Lung (tissue), 12 donors: ENCODE data around the gene DLG2. TPM values are rescaled to one million over a fixed set of nuclear protein-coding genes. Genes with fewer than 3 reads are reported as not detected.

Experiments
- ATAC-seq: fragments of 200-7000 bp; cut with Tn5 transposase; one replicate; pipeline ENCODE4 v1.9.1; 2020; ENCODE audit warnings: moderate number of reproducible peaks; ENCODE audit not compliant: insufficient read depth, low FRiP score
- DNase-seq, 3 donors: peaks; one replicate each; pipeline ENCODE4 v3.0.0-alpha.2; 2013 to 2017
- H3K27ac ChIP-seq, 2 donors: one replicate each; pipeline ENCODE4 v1.5.1; 2013; ENCODE audit warnings: mild to moderate bottlenecking in 2 of 2, moderate library complexity in 2 of 2, control low read depth in 1 of 2, inconsistent platforms in 1 of 2, low read depth in 1 of 2, low read length in 1 of 2
- H3K27me3 ChIP-seq, 3 donors: one replicate each; pipeline ENCODE4 v1.5.1; 2013; ENCODE audit warnings: low read length in 2 of 3; ENCODE audit not compliant: control insufficient read depth in 3 of 3, insufficient read depth in 3 of 3
- H3K36me3 ChIP-seq, 4 donors: one replicate each; pipeline ENCODE4 v1.5.1; 2013; ENCODE audit warnings: low read length in 4 of 4, mild to moderate bottlenecking in 1 of 4, moderate library complexity in 1 of 4; ENCODE audit not compliant: control insufficient read depth in 4 of 4, insufficient read depth in 4 of 4
- H3K4me1 ChIP-seq, 5 donors: one replicate each; pipeline ENCODE4 v1.5.1; 2013; ENCODE audit warnings: low read length in 5 of 5, mild to moderate bottlenecking in 2 of 5, moderate library complexity in 1 of 5; ENCODE audit not compliant: control insufficient read depth in 5 of 5, insufficient read depth in 5 of 5
- H3K4me3 ChIP-seq: one replicate; pipeline ENCODE4 v1.5.1; 2013; ENCODE audit warnings: mild to moderate bottlenecking, control low read depth, moderate library complexity
- H3K9ac ChIP-seq, 2 donors: one replicate each; pipeline ENCODE4 v1.5.1; 2013; ENCODE audit warnings: low read length in 2 of 2, control low read depth in 1 of 2; ENCODE audit not compliant: insufficient read depth in 1 of 2
- H3K9me3 ChIP-seq, 4 donors: one replicate each; pipeline ENCODE4 v1.5.1; 2013; ENCODE audit warnings: low read length in 3 of 4, mild to moderate bottlenecking in 1 of 4, moderate library complexity in 1 of 4; ENCODE audit not compliant: control insufficient read depth in 4 of 4, insufficient read depth in 3 of 4
- WGBS, 2 donors: extraction: QIAGEN DNeasy Blood & Tissue Kit; methylation state at CpG; one replicate each; pipeline ENCODE4 v1.1.7; 2013; 5-methylcytosine and 5-hydroxymethylcytosine counted together
- polyA plus RNA-seq, 2 donors: library from polyadenylated mRNA; stranded (reverse); fragments of 200-250 nt; gene quantifications; one replicate each; pipeline ENCODE4 v1.2.1, GENCODE V29; 2013
- total RNA-seq, 2 donors: library from RNA; depleted of rRNA in 1 of 2; stranded (reverse); fragments of >200 nt in 1 of 2; gene quantifications; one replicate each; pipeline ENCODE4 v1.2.1, GENCODE V29; 2014 to 2021
- TF ChIP-seq, protein P1 (sequence below): IDR thresholded peaks from 2 replicates; pipeline ENCODE4 v1.5.1; 2012; ENCODE audit warnings: mild to moderate bottlenecking; ENCODE audit errors: control extremely low read depth, extremely low read depth
- donor health status: control.
- donor health status: control.
- donor health status: Bipolar disorder and iron deficiency.
- donor health status: healthy.
- donor health status: DM: yes; HTN: yes; CAD: no.

The DLG2 gene
- total and polyA plus RNA-seq, 4 donors = 0.32 to 24.1 (median 5.4) TPM

DNA sequence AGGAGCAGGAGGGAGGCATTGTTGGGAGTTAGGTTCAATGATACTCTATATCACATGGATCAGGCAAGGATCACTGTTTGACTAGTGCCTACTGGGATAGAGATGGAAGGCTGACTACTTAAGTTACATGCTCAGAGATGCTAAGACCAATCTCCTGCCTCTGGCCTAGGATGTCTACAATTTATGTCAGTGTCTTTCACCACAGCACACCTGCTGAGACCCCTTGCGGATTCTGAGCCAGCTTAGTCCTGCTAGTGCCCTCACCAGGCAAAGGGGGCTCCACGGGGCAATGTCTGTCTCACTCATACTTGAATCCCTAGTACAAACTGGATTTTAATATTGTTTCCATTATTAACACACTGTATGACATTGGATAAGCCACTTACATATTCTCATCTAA, 732.5 kb downstream of the DLG2 start:
- H3K36me3 ChIP-seq = no peaks in the 10 kb centered on the region
- no peak overlapping the region for H3K4me3 ChIP-seq
- DNase-seq = no peak
- no peak overlapping the region for H3K27ac ChIP-seq
- 73 to 96% methylated on average over 2 of the region's 2 CpGs for WGBS, 2 donors
- no peaks in the 10 kb centered on the region for H3K9me3 ChIP-seq
- no peak overlapping the region for H3K9ac ChIP-seq
- no peaks in the 10 kb centered on the region for H3K27me3 ChIP-seq
- peaks cover 0 to 4% (median 0%) of the 10 kb centered on the region in 5 donors for H3K4me1 ChIP-seq
- no peak for ATAC-seq
- TF ChIP-seq, protein P1, sequence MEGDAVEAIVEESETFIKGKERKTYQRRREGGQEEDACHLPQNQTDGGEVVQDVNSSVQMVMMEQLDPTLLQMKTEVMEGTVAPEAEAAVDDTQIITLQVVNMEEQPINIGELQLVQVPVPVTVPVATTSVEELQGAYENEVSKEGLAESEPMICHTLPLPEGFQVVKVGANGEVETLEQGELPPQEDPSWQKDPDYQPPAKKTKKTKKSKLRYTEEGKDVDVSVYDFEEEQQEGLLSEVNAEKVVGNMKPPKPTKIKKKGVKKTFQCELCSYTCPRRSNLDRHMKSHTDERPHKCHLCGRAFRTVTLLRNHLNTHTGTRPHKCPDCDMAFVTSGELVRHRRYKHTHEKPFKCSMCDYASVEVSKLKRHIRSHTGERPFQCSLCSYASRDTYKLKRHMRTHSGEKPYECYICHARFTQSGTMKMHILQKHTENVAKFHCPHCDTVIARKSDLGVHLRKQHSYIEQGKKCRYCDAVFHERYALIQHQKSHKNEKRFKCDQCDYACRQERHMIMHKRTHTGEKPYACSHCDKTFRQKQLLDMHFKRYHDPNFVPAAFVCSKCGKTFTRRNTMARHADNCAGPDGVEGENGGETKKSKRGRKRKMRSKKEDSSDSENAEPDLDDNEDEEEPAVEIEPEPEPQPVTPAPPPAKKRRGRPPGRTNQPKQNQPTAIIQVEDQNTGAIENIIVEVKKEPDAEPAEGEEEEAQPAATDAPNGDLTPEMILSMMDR = no peak

DNA sequence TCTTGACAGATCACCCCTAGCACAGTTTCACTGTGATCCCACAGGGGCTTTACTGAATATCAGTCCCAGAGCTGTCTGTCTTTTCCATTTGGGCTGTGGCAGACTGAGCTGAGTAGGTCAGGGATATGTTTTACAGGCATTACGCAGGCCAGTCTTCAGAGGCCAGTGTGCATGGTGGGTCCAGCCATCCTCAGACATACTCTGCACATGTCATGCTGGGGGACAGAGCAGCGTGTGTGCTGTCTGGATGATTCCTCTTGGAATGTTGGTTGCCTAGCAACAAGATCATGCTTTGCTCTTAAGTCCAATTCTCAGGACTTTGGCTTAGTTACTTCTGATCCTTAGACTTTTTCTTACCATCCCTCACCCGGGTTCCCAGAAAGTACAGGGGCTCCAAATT, 736.5 kb downstream of the DLG2 start:
- Histone ChIP-seq H3K4me3 (no peak overlapping the region), H3K9me3 (no peaks in the 10 kb centered on the region), H3K27ac (no peak overlapping the region), H3K4me1 (peaks cover 0 to 3% (median 0%) of the 10 kb centered on the region in 5 donors), H3K9ac (no peak overlapping the region), H3K27me3 (no peaks in the 10 kb centered on the region), H3K36me3 (no peaks in the 10 kb centered on the region)
- DNase-seq (no peak), ATAC-seq (no peak)
- TF ChIP-seq, protein P1 = no peak
- 66 to 84% methylated on average over 3 of the region's 3 CpGs for WGBS, 2 donors

DNA sequence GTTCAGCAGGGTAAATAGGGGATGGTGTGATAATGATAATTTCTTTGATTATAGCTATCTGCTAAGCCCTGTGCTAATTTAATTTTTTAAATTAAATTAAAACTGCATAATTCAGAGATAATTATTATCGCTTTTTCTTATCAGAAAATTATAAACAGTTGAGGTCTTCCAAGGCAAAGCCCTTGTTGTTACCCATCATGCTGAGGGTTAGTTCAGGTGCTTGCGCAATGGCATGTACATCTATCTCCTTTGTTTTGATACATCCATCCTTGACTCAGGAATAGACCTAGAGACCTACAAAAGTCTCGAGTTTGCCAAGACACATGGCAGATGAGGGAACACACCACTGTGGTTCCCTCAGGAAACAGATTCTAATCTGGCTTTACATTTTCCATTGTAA, 737.6 kb downstream of the DLG2 start:
- Histone ChIP-seq H3K4me1 (peaks cover 0 to 7% (median 0%) of the 10 kb centered on the region in 5 donors), H3K27me3 (no peaks in the 10 kb centered on the region), H3K36me3 (no peaks in the 10 kb centered on the region), H3K27ac (no peak overlapping the region), H3K4me3 (no peak overlapping the region), H3K9ac (no peak overlapping the region), H3K9me3 (no peaks in the 10 kb centered on the region)
- ATAC-seq (no peak), DNase-seq (no peak)
- TF ChIP-seq, protein P1 = no peak
- 81 to 90% methylated on average over 3 of the region's 3 CpGs for WGBS, 2 donors

DNA sequence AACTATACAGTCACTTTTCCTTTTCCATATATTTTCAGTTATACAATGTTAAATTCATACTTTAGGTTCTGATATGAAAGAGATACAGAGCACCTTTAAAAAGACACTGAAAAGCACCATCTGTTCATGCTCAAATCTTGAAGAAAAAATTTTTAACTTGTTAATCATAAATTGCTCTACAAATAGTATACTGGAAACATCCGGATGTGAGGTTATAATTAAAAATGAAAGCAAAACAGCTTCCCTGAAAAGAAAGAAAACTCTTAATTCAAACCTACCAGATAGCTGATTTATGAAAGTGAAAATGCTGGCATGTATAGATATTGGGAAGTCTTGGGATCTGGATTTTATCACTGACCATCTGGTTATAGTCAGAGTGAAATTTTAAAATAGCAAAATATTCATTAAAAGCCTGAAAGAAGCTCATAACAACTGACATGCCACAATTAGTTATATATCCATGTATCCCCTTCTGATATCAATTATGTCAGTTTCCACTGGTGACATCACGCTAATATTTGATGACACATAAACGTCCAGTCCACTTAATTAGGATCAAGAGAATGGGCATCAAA, 740.0 kb downstream of the DLG2 start:
- no peaks in the 10 kb centered on the region for H3K27me3 ChIP-seq
- WGBS, 2 donors = 71 to 77% methylated on average over 3 of the region's 3 CpGs
- no peaks in the 10 kb centered on the region for H3K36me3 ChIP-seq
- TF ChIP-seq, protein P1 = no peak
- H3K9ac ChIP-seq = no peak overlapping the region
- H3K9me3 ChIP-seq = no peaks in the 10 kb centered on the region
- no peak overlapping the region for H3K4me3 ChIP-seq
- H3K4me1 ChIP-seq = peaks cover 0 to 7% (median 0%) of the 10 kb centered on the region in 5 donors
- no peak overlapping the region for H3K27ac ChIP-seq
- DNase-seq (no peak), ATAC-seq (no peak)
